NCI-H526 (cell line): ENCODE results near the gene CHST3.
"Not testable (repeated sequence)": the region's sequence is repeated elsewhere in the genome, so short reads cannot be mapped to it uniquely, and the experiment has no call there.

Source experiments
- DNase-seq, 2 experiments: peaks; one replicate each; lab custom pipeline; 2025; lab: John Stamatoyannopoulos, UW

CHST3 gene

GRCh38 chr10:71973777-71974488 lies 9.7 kb downstream of the CHST3 start:
- DNase-seq: no peak

- DNase-seq: no peak
Observed at GRCh38 chr10:71974489-71975021, 10.4 kb downstream of the CHST3 start.

GRCh38 chr10:71975087-71975870 lies 11.1 kb downstream of the CHST3 start:
- no peak for DNase-seq

- no peak for DNase-seq
Observed at GRCh38 chr10:71975871-71976725, 11.9 kb downstream of the CHST3 start.

DNA sequence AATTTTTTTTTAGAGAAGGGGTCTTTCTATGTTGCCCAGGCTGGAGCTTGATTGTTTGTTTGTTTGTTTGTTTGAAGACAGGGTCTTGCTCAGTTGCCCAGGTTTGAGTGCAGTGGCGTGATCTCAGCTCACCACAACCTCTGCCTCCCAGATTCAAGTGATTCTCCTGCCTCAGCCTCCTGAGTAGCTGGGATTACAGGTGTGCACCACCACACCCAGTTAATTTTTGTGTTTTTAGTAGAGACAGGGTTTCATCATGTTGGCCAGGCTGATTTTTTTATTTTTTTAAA lies 13.4 kb downstream of the CHST3 start:
- not testable (repeated sequence) for DNase-seq

GRCh38 chr10:71978476-71978875 lies 14.3 kb downstream of the CHST3 start:
- DNase-seq: peak; percentile 28 to 42

GRCh38 chr10:71978988-71979691 lies 14.9 kb downstream of the CHST3 start:
- no peak for DNase-seq

DNA sequence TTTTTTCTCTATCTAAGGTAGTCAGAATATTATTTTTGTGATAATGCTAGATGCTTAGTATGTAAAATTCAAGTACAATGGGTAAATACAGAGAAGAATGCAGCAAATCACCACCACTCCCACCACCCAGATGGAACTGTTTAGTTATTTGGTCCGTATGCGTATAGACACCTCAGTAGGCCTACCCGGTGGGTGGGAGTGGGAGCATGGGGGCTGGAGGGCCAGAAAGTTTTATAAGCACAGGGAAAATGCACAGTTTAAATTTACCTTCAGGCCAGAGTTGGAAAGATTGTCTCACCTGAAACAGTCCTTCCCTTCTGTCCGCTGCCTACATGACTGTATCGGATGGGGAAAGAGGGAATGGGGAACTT lies 15.5 kb downstream of the CHST3 start:
- DNase-seq: no peak

DNA sequence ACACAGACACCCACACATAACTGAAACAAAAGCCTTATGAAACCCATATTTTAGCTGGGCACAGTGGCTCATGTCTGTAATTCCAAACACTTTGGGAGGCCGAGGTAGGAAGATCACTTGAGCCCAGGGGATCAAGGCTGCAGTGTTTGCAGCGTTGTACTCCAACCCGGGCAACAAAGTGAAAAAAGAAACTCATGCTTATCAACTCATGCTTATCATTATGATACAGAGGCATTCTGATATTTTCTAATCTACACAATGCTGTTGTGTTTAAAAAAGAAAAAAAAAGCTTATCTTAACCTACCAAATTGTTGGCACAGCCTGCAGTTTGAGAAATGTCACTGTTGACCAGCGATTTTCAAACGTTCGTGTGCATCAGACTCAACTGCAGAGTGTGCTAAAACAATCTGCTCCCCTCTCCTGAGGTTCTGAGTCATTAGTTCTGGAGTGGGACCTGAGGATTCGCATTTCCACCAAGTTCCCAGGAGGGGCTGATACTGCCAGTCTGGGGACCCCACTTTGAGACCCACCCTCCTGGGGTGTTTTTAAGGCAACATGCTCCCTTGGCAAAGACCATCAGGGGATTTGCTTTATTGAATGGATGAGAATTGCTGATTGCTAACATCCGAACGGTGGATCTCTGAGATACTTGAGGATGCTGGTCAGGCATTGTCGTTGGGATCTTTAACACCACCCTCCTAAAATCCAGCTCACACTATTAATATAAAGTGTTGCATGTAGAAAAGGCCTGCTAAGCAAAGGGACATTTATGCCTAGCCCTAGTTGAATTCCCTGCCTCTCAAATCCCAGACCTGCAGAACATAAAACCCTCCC lies 16.2 kb downstream of the CHST3 start:
- no peak for DNase-seq

DNA sequence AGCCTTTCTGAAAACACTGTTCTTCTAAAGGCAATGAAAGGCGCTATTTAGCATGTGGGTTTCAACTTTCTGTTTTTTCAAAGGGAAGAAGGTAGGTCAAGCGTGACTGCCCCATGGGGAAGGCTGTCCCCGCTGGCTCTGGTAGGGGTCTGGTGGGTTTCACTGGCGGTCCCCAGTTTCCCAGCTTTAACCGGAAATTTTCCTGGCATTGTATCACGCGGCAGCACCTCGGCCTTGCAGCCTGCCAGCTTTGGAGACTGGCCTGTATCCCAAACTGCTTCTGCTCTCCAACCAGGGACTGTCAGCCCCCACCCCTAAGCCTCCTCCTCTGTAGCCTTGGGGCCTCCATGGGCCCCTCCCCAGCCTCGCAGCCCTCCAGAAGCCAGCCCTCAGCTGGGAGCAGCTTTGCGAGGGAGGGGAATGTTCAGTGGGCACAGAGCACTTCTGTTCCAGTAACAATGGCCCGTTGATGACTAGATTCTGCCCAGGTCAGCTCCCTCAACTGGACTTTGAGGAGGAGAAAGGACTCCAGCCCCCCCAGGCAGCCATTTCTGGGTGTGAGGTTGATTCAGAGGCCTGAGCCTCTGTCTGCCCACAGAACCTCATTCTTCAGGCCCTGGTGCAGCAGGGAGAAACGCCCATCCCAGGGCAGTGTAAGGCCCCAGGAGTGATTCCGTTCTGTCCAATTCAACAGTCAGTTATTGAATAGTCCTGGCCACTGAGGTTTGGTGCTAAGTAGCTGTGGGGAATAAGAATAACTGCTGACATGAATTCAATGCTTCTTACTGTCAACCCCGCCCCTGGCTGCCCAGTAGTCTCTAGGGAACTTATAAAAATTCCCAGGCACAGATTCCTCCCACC lies 17.1 kb downstream of the CHST3 start:
- no peak for DNase-seq

DNA sequence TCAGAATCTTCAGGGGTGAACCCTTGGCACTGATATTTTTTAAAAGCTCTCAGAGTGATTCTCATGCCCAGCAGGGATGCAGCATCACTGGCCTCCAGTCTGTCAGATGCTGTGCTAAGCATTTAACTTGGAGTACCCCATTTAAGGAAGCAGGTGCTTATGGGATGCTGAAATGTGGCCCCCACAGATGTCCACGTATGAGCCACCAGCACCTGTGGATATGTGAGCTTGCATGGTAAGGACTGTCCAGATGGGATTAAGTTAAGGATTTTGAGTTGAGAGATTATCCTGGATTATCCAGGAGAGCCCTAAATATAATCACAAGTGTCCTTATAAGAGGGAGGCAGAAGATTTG lies 17.7 kb downstream of the CHST3 start:
- DNase-seq: no peak

DNA sequence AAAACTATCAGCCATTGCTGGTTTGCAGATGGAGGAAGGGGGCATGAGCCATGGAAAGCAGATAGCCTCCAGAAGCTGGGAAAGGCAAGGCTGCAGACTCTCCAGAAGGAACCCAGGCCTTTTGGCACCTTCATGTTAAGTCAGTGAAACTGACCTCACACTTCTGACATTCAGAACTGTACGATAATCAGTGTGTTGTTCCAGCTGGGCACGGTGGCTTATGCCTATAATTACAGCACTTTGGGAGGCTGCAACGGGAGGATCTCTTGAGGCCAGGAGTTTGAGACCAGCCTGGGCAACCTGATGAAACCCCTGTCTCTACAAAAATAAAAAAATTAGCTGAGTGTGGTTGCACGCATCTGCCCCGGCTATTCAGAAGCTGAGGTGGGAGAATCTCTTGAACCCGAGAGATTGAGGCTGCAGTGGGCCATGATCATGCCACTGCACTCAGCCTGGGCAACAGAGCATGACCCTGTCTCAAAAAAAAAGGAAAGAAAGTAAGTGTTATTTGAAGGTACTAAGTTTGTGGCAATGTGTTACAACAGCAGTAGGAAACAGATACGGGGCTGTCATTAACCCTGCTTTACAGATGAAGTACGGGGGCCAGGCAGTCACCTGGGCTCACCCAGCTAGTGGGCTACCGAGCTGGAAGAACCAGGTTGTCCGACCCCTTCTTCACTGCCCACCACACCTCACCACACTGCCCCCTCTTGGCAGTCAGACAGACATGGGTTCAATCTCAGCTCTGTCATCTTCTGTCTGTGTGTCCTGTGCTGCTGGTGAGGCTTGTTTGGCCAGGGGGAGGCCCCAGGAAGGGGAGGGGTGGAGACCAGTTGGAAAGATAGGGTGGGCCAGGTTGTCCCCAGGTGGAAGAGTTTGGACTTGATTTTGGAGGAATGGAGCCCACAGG lies 18.3 kb downstream of the CHST3 start:
- DNase-seq: no peak

DNA sequence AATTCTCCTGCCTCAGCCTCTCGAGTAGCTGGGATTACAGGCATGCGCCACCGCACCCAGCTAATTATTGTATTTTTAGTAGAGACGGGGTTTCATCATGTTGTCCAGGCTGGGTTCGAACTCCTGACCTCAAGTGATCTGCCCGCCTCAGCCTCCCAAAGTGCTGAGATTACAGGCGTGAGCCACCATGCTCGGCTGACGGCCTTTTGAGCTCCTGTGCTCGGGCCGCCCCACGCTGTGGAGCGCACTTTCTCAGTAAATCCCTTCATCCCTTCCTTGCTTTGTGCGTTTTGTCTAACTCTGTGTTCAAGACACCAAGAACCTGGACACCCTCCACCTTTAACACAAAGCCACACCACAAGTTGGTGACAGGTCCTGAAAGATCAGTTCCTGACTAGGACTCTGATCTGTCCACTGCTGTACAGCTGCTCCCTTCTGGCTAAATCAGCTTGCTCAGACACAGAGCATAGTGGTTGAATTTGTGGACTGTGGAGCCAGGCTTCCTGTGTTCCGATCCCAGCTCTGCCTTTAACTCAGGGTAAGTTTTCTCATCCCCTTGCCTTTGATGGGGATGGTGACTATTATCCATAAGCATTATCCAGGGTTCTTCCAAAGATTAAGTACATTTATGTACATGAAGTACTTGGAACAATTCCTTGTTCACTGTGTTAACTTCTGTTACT lies 20.1 kb downstream of the CHST3 start:
- no peak for DNase-seq

DNA sequence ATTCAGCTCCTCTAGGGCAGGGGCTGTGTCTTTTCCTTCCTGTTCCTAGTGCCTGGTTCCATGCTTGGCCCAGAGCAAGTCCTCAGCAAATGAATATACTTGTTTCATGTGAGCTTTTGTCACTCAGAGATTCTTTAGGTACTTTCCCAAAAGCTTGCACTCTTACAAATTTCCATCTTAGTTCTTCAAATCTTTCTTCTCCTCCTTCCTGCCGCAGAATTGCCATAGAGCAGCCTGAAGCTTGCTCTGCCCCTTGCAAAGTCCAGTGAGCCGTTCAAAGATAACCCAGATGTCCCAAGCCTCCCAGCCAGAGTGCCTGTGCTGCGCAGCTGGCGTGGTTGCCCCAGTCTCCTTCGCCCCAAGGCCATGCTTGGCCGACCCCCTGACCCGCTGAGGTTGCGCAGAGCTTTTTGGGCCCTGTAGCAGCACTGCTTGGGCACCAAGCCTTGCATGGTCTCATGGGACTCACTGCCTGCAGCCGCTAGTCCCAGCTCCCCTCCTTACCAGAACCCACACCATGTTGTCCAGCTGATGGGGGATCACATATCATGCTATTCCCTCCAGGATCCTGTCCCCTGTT lies 20.7 kb downstream of the CHST3 start:
- no peak for DNase-seq

DNA sequence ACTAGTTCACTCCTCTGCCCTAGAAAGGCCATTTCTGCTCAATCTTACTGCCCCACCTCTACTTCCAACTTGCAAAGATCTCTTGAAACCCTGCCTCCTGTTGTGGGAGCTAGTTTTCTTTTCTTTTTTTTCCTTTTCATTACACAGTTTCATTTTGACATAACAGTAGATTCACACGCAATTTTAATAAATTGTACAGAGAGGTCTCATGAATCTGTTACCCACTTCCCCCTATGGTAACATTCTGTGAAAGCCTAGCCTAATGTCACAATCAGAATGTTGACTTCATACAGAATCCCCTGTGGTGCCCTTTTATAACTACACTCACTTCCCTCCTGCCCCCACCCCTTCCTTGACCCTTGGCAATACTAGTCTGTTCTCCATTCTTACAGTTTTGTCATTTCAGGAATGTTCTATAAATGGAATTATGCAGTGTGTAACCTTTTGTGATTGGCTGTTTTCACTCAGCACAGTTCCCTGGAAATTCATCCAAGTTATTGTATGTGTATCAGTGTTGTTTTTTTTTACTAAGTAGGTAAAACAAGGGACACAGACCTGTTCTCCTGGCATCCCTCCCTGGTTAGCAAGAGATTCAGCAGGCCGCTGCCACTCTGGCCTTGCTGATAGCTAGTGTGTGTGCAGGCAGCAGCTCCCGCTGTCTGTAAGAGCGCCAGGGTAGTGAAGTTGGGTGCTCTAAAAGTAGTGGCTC lies 21.5 kb downstream of the CHST3 start:
- DNase-seq: no peak

DNA sequence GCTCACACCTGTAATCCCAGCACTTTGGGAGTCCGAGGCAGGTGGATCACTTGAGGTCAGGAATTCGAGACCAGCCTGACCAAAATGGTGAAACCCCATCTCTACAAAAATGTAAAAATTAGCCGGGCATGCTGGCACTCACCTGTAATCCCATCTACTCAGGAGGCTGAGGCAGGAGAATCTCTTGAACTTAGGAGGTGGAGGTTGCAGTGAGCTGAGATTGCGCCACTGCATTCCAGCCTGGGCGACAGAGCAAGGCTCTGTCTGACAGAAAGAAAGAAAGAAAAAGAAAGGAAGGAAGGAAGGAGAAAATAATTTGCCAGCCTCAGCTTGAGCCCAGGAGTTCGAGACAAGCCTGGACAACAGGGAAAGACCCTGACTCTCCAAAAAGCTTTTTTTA lies 24.7 kb downstream of the CHST3 start:
- DNase-seq: not testable (repeated sequence)

- DNase-seq: no peak
Observed at GRCh38 chr10:71989661-71990454, 25.7 kb downstream of the CHST3 start.
